ENCODE measurements around the gene C19orf47. TPM values are rescaled to one million over a fixed set of nuclear protein-coding genes. Genes with fewer than 3 reads are reported as not detected.

C19orf47 gene
- total RNA-seq, 1 experiment from 2014 or later = 21.2 TPM

- POLR2A ChIA-PET (ENCODE audit: unreplicated experiment) = no interaction called here
- H2AFZ ChIP-seq = no peak overlapping the region
- H4K20me1 ChIP-seq (ENCODE audit: insufficient read depth) = no peaks in the 10 kb centered on the region
- H3F3A ChIP-seq (ENCODE audit: insufficient read depth, low read depth) = no peaks in the 10 kb centered on the region; the same call in 1 of the 2 replicates
- intact Hi-C loops (cut with micrococcal nuclease; ENCODE audit: unreplicated experiment) = no loop called here
- H3K79me2 ChIP-seq (ENCODE audit: low read depth) = no peaks in the 10 kb centered on the region
- TF ChIP-seq EZH2 (IDR thresholded peaks at IDR 0.05; ENCODE audit: low read depth) (no peak), CTCF (conservative IDR thresholded peaks at IDR 0.05) (no peak)
- no peak for DNase-seq
- H3K9me2 ChIP-seq (ENCODE audit: insufficient read depth) = no peaks in the 10 kb centered on the region
- no TSS peak for BruUV-seq (replicated peaks)
- no peaks in the 10 kb centered on the region for H3K27me3 ChIP-seq (ENCODE audit: insufficient read depth, low read depth)
- CTCF ChIA-PET = no interaction called here
- H3K9me3 ChIP-seq (ENCODE audit: insufficient read depth, low read depth) = no peaks in the 10 kb centered on the region
- H3K27ac ChIP-seq = no peak overlapping the region
- H3K4me2 ChIP-seq = no peak overlapping the region
- no peak overlapping the region for H3K4me3 ChIP-seq
- no peaks in the 10 kb centered on the region for H3K36me3 ChIP-seq (ENCODE audit: low read depth)
- H3K4me1 ChIP-seq (replicated peaks; ENCODE audit: insufficient read depth) = no peaks in the 10 kb centered on the region
These were observed 32.3 kb downstream of the C19orf47 start for GRCh38 chr19:40315812-40316470.

- H2AFZ ChIP-seq = no peak overlapping the region
- no peak overlapping the region for H3K4me3 ChIP-seq
- no peaks in the 10 kb centered on the region for H4K20me1 ChIP-seq (ENCODE audit: insufficient read depth)
- H3K9me3 ChIP-seq (ENCODE audit: insufficient read depth, low read depth) = no peaks in the 10 kb centered on the region
- no peak overlapping the region for H3K27ac ChIP-seq
- H3K9me2 ChIP-seq (ENCODE audit: insufficient read depth) = no peaks in the 10 kb centered on the region
- TF ChIP-seq EZH2 (IDR thresholded peaks at IDR 0.05; ENCODE audit: low read depth) = no peak
- TF ChIP-seq CTCF (conservative IDR thresholded peaks at IDR 0.05) = no peak
- intact Hi-C loops (cut with micrococcal nuclease; ENCODE audit: unreplicated experiment) = no loop called here
- H3F3A ChIP-seq (ENCODE audit: insufficient read depth, low read depth) = no peaks in the 10 kb centered on the region; the same call in 1 of the 2 replicates
- ChIA-PET CTCF (no interaction called here), POLR2A (ENCODE audit: unreplicated experiment) (no interaction called here)
- no peak overlapping the region for H3K4me2 ChIP-seq
- H3K27me3 ChIP-seq (ENCODE audit: insufficient read depth, low read depth) = no peaks in the 10 kb centered on the region
- H3K36me3 ChIP-seq (ENCODE audit: low read depth) = no peaks in the 10 kb centered on the region
- no peak for DNase-seq
- BruUV-seq (replicated peaks) = no TSS peak
- H3K79me2 ChIP-seq (ENCODE audit: low read depth) = no peaks in the 10 kb centered on the region
- no peaks in the 10 kb centered on the region for H3K4me1 ChIP-seq (replicated peaks; ENCODE audit: insufficient read depth)
These were observed 33.5 kb downstream of the C19orf47 start for GRCh38 chr19:40314656-40315055.

GRCh38 chr19:40313229-40313983 lies 34.8 kb downstream of the C19orf47 start:
- intact Hi-C loops (cut with micrococcal nuclease; ENCODE audit: unreplicated experiment) = no loop called here
- POLR2A ChIA-PET (ENCODE audit: unreplicated experiment) = interaction anchor here (0.6 kb wide), 1 partner anchor 94 kb away, joined by 6 read pairs; no protein-coding TSS in a partner anchor
- BruUV-seq (replicated peaks) = no TSS peak

More at GRCh38 chr19:40313229-40313983, 34.8 kb downstream of the C19orf47 start:
- Histone ChIP-seq H4K20me1 (ENCODE audit: insufficient read depth) (no peaks in the 10 kb centered on the region), H3K36me3 (ENCODE audit: low read depth) (no peaks in the 10 kb centered on the region), H3F3A (ENCODE audit: insufficient read depth, low read depth) (no peaks in the 10 kb centered on the region; the same call in 1 of the 2 replicates), H3K9me2 (ENCODE audit: insufficient read depth) (no peaks in the 10 kb centered on the region), H3K79me2 (ENCODE audit: low read depth) (no peaks in the 10 kb centered on the region), H3K9me3 (ENCODE audit: insufficient read depth, low read depth) (no peaks in the 10 kb centered on the region), H3K27me3 (ENCODE audit: insufficient read depth, low read depth) (no peaks in the 10 kb centered on the region), H2AFZ (no peak overlapping the region), H3K4me3 (no peak overlapping the region), H3K27ac (no peak overlapping the region), H3K4me1 (replicated peaks; ENCODE audit: insufficient read depth) (no peaks in the 10 kb centered on the region), H3K4me2 (no peak overlapping the region)
- CTCF ChIA-PET = interaction anchor here (0.7 kb wide), 1 partner anchor 235 kb away, joined by 4 read pairs; no protein-coding TSS in a partner anchor
- TF ChIP-seq CTCF (conservative IDR thresholded peaks at IDR 0.05) (no peak), EZH2 (IDR thresholded peaks at IDR 0.05; ENCODE audit: low read depth) (no peak)
- DNase-seq = no peak

All from PC-9 (cell line).